Posterior vena cava (tissue), 2 donors: ENCODE results near the gene ENKD1. TPM values are rescaled to one million over a fixed set of nuclear protein-coding genes. Genes with fewer than 3 reads are reported as not detected.

ENCODE experiments used
- DNase-seq: peaks from one replicate; pipeline ENCODE4 v3.0.0-alpha.2; 2020; ENCODE audit warnings: low spot score
- intact Hi-C, 2 donors: fragments of 100-400 bp; cut with DNase I; formaldehyde crosslinking; loops; one replicate each; pipeline versions ENCODE4 v1.14.1 to v1.14.2; 2022 to 2023
- total RNA-seq, 2 donors: library from RNA; stranded (reverse); fragmentation: NEBNext Ultra II Directional; extraction: Animal tissue kit (Norgen Biotek cat#: 25700); gene quantifications; one replicate each; pipeline ENCODE4 v1.2.1, GENCODE V29; 2021
- donor health status: DM: yes; HTN: yes; CAD: no.
- donor health status: DM: yes; HTN: yes; CAD: no.

ENKD1 gene
- total RNA-seq, 2 donors from 2014 or later, result 12.2 to 12.6 TPM

DNA sequence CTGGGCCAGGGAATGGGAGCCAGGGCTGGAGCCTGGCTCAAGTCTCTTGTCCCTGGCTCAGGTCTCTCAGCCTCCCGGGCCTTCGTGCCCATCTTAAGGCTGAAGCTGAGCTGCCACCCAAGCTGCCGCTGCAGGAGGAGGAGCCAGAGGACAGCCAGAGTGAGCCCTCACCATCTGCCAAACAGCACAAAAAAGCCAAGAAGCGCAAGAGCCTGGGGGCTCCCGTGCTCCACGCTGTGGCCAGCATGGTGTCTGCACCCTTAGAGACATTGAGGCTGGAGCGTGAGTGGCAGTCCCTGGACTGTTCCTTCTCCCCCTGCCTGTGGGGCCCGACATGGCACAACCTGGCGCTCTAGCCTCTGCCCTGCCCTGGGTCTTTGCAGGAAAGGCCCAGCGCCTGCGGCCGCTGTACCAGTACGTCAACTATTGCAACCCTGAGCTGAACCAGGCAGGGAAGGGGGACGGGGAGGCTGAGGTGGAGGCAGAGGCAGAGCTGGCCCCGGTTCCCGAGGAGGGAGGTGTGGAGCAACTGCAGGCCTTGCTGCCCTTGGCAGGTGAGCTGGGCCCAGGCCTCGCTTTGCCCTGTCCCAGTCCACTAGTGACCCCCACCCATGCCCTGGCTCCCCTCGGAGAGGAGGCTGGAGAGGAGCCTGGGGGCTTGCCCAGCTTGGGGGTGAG is 1.4 kb upstream of the ENKD1 start:
- intact Hi-C loops, result loop anchor here (5.0 to 10.0 kb wide), 3 partner anchors 103 to 146 kb away; partner anchors contain the start of gene CTCF (in 2 of the 2)
- peak; percentile 94 for DNase-seq

DNA sequence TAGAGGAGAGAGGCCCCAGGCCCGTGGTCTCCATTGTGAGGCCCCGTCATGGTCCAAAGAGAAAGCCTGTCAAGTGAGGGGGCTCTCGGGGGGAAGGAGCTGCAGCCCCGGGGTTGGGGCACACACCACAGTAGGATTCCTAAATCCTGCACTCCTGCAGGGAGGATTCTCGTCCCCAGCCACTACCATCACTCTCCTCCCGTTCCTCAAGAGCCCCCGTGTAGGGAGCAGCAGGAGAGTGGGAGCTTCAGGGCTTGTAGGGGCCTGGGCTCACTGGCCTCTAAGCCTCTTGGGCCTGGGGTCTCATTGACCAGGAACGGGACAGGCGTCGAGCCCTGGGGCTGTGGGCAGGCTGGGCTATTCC is 885 bp upstream of the ENKD1 start:
- intact Hi-C loops, result loop anchor here (5.0 to 10.0 kb wide), 3 partner anchors 103 to 145 kb away; partner anchors contain the start of gene CTCF (in 2 of the 2)
- DNase-seq, result no peak

DNA sequence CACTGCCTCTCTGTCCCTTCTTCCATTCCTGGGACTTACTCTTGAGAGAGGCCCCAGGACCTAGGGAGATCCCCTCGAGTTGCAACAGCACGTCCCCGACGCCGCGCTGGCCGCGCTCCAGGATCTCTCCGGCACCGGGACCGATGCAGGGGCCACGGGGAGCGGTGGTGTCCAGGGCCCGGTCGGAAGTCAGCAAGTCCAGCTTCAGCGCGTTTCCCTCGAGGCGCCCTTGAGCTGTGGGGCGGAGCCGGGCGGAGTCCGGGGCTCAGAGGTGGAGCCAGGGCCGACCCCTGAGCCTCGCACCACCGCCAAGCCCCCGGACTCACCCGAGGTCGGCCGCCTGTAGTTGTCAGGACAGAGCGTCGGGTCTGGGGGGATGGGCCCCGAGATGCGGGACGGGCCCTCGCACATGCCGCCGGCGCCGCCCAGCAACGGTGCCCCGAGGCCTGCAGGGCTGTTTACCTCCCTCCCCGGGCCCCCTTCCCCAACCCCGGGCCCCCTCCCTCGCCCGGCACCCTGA is 458 bp downstream of the ENKD1 start:
- DNase-seq, result no peak
- intact Hi-C loops, result loop anchor here (5.0 to 10.0 kb wide), 3 partner anchors 101 to 144 kb away; partner anchors contain the start of gene CTCF (in 2 of the 2)

DNA sequence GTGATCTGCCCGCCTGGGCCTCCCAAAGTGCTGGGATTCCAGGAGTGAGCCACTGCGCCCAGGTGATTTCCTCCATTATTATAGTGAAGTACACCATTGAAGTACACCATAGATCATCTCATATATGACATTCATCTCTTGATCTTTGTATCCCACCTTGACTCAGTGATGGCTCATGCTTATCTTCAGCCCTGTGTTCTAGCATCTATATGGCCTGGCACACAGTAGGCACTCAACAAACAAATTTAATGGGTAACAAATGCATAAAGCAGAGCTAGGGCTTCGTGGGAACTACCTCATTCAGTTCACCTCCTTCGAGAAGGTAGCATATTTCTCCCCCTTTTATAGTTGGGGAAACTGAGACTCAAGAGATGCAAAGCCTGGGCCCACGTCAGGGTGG is 952 bp downstream of the ENKD1 start:
- intact Hi-C loops, result loop anchor here (5.0 to 10.0 kb wide), 3 partner anchors 101 to 143 kb away; partner anchors contain the start of gene CTCF (in 2 of the 2)
- DNase-seq, result no peak

DNA sequence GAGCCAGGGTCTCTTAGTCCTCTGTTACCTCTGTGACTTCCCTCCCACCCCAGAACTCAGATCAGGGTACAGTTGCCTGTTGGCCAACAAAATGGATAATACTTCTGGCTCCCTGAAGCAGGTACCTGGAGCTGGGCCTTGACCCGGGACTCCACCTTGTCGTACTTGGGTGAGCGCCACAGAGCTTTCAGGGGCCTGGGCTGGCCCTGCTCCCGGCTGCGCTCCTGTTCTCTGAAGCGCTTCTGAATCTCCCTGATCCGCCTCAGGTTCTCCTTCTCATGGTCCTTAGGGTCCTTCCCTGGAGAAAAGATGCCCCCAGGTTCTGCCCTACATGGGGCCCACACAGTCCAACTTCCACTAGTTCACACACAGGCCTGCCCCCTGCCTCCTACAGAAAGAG is 1.7 kb downstream of the ENKD1 start:
- intact Hi-C loops, result loop anchor here (5.0 to 10.0 kb wide), 3 partner anchors 100 to 143 kb away; partner anchors contain the start of gene CTCF (in 2 of the 2)
- no peak for DNase-seq

DNA sequence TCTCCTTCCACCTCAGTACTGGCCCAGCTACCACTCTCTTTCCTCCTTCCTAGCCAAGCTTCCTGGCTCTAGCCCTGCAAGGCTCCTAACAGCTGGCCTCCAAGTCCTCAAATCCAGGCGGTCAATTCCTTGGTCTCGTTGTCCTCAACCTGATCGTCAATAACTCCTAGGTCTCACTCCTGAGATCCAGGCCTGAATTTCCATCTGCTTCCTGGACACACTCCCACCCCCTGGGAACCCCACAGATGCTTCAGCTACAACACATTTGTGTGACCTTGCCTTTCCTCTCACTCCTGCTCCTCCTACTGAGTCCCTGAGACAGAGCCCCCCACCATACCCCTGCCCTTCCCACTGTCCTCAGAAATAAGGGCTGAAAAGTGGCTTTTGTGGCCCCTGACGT is 2.3 kb downstream of the ENKD1 start:
- no peak for DNase-seq
- intact Hi-C loops, result loop anchor here in 1 of 2 donors (10.0 kb wide), 1 partner anchor 99 kb away; the partner anchor contains the start of gene CTCF

DNA sequence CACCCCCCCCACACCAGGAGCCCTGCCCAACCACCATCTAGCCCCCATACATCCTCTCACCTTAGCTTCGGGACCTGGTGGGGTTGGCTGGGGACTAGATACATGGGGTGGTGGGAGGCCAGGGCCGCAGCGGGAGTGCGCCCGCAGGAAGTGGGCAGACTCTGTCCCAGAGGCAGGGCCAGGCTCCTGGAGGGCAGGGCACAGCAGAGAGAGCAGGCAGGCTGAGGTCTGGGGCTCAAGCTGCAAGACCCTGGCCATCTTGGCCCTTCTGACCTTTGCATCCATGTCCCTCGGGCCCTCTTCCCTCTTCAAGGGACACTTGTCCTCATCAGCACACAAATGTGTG is 2.7 kb downstream of the ENKD1 start:
- intact Hi-C loops, result loop anchor here in 1 of 2 donors (10.0 kb wide), 1 partner anchor 99 kb away; the partner anchor contains the start of gene CTCF
- no peak for DNase-seq

DNA sequence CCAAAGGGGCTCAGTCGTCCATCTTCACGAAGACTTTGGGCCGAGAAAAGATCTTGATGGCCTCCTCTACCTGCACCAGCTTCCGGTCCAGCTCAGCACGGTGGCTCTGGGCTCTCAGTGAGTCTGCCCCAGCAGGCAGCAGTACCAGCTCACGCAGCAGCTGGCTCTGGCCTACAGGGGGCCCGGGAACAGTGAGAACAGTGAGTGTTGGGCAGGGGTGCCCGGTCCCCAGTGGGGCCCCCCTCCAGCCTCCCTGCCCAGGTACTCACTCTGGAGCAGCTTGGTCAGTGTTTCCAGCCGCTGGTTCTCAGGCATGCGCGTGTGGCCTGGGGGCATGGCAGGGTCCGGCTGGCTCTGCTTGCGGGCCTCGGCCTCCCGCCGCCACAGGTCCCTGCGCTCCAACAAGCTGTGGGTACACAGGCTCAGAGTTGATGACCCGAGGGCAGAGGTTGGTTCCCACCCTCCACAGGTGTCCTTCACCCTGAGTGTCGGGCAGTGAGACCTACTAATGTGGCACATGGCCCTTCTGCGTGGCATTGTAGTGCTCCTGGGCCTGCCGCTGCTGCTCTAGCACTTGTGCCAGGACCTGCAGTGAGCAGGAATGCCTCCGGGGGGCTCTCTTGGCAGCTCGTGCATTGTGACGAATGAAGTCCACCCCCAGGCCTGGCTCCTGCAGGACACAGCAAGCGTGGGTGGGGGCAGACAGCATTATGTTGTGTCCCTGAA is 3.2 kb downstream of the ENKD1 start:
- intact Hi-C loops, result loop anchor here in 1 of 2 donors (10.0 kb wide), 1 partner anchor 99 kb away; the partner anchor contains the start of gene CTCF
- DNase-seq, result no peak

DNA sequence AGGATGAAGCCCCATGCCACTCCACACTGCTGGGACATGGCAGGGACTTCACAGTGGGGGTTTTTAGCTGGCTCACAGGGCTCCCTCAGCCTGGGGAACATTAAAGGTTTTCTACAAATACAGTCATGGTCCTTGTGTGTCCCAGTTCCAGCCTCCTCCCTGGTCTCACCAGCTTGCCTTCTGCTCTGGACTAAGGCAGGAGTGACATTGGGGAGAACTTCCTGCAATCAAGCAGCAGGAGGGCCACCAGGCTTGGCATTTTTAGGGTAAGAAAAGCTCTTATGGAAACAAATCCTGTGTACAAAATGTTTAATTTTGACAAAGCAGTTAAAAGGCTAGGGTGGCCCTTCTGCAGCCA is 3.9 kb downstream of the ENKD1 start:
- intact Hi-C loops, result loop anchor here in 1 of 2 donors (10.0 kb wide), 1 partner anchor 98 kb away; the partner anchor contains the start of gene CTCF

DNA sequence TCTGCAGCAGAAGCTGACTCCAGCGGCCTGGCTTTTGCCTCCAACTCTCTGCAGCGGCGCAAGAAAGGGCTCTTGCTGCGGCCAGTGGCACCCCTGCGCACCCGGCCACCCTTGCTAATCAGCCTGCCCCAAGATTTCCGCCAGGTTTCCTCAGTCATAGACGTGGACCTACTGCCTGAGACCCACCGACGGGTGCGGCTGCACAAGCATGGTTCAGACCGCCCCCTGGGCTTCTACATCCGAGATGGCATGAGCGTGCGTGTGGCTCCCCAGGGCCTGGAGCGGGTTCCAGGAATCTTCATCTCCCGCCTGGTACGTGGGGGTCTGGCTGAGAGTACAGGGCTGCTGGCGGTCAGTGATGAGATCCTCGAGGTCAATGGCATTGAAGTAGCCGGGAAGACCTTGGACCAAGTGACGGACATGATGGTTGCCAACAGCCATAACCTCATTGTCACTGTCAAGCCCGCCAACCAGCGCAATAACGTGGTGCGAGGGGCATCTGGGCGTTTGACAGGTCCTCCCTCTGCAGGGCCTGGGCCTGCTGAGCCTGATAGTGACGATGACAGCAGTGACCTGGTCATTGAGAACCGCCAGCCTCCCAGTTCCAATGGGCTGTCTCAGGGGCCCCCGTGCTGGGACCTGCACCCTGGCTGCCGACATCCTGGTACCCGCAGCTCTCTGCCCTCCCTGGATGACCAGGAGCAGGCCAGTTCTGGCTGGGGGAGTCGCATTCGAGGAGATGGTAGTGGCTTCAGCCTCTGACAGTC is 4.5 kb downstream of the ENKD1 start:
- DNase-seq, result no peak
- intact Hi-C loops, result loop anchor here in 1 of 2 donors (10.0 kb wide), 1 partner anchor 97 kb away; the partner anchor contains the start of gene CTCF

More for the DNA sequence above, 3.9 kb downstream of the ENKD1 start:
- no peak for DNase-seq

DNA sequence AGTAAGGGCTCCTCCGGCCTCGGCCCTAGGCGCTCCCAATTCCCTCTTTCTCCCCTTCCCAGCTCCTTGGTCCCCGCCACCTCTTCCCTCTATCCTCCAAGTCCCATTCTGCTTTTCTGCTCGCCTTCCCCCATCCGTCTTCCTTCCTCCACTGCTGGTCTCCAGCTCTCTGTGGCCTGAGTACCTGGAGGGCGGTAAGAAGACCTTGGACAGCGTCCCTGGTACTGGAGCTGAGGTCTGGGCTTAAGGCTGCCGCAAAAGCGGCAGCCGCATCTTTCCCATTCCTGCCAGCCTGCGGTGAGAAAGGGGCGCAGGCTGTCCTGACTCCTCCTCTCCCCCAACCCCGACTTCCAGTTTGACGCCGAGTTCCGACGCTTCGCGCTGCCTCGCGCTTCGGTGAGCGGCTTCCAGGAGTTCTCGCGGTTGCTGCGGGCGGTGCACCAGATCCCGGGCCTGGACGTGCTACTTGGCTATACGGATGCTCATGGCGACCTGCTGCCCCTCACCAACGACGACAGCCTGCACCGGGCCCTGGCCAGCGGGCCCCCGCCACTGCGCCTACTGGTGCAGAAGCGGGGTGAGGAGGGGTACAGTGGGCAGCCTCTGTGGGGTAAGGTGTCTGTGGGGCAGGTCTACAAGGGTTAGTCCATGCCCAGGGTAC is 5.3 kb downstream of the ENKD1 start:
- no peak for DNase-seq
- intact Hi-C loops, result loop anchor here in 1 of 2 donors (10.0 kb wide), 1 partner anchor 96 kb away; the partner anchor contains the start of gene CTCF

DNA sequence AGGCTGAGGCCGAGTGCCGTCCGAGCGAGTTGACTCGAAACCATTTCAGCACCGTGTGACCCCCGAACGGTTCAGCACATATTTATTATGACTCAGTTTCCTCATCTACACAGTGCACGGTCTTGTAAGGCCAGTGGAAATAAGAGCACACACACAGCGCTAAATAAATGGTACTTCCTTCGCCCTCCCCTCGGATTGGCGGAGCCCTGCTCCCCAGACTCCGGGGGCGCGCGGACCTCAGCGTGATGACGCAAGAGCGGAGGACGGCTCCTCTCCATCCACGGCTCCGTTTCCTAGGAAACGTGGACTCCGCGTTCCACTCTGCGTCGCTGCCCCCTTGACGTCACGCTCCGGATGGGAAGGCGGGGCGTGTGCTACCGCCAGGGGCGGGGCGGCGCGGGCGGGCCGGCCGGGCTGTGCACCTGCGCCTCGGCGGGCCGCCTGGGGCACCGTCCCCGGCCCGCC is 6.0 kb downstream of the ENKD1 start, which contains the start of gene PARD6A:
Gene PARD6A (plus strand): TSS at position 397 of the 465 bp plus-strand sequence. CDS start 79 bp downstream, outside the sequence.
- intact Hi-C loops, result loop anchor here in 1 of 2 donors (10.0 kb wide), 1 partner anchor 96 kb away; the partner anchor contains the start of gene CTCF
- peak; percentile 99 for DNase-seq

DNA sequence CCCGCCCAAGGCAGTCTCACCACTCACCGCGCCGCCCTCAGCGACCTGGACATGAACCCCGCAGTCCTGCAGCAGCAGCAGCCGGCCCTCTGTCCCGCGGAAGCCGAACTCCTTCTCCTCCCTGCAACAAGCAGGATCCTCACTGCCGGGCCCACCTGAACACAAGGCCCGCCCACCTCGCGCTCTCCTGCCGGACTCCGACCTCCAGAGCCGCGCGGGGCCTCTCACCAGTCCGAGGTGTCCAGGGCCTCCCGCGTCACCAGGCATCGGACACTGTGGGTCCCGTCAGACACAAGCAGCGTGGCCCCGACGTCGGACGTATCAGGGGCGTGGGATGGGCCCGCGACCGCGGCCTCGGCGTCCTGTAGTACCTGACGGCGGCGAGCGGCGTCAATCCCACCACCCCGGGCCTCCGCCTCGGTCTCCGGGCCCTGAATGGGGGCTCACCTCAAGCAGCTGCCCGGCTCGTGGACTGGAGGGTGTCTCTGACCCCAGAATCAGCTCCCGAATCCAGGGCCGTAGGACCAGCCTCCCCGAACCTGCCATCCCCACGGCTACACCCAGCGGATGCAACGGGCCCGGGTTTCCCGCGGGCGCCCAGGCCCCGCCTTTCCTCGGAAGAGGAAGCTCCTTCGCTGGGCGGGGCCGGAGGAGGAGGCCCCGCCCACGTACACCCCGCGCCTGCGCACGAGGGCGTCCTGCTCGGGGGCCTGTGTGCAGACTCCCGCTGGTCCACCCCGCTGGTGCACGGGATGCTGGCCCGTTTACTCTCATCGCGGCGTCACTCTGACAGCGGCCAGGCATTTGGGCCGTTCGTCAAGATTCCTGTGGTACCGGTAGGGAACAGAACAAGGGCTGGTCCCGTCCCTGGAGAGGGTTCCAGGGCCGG is 6.6 kb downstream of the ENKD1 start, which contains the start of gene ACD:
Gene ACD (minus strand): TSS at position 586 of the 889 bp plus-strand sequence. CDS start 40 bp downstream, at position 546.
- intact Hi-C loops, result loop anchor here in 1 of 2 donors (10.0 kb wide), 1 partner anchor 95 kb away; the partner anchor contains the start of gene CTCF
- DNase-seq, result peak; percentile 97

DNA sequence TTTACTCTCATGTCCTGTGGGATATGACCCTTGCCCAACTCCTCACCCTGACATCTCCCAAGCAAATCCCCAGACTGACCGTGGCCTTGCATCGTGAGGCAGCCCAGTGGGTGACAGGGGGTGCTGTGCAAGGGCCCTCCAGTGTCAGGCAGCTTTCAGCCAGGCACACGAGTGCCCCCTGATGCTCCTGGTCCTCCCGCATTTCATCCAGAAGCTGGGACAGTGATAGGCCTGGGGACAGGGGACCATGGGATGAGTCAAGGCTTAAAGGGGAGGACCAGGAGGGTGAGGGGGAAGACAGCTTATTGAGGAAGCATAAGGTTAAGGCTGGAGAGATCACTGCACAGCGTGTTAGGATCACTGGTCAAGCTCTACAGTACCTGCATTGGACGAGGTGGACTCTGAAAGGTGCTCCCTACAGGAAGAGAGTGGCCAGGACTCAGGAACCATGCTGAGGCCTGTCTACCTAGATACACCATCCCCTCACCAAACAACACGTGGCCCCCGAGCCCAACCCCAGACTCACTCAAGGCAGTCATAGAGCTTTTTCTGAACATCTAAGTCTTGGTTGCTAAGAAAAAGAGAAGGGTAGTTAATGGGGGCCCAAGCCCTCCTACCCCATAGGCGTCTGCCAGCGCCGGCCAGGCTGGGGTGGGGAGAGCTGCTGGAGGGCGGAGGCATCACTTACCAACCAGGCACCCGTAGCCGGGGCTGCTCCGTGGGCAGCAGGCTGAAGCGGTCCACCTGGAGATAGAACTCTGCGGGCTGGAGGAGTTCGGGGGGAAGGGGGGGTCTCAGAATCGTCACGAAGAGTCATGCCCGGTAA is 7.5 kb downstream of the ENKD1 start:
- DNase-seq, result no peak
- intact Hi-C loops, result no loop called here

DNA sequence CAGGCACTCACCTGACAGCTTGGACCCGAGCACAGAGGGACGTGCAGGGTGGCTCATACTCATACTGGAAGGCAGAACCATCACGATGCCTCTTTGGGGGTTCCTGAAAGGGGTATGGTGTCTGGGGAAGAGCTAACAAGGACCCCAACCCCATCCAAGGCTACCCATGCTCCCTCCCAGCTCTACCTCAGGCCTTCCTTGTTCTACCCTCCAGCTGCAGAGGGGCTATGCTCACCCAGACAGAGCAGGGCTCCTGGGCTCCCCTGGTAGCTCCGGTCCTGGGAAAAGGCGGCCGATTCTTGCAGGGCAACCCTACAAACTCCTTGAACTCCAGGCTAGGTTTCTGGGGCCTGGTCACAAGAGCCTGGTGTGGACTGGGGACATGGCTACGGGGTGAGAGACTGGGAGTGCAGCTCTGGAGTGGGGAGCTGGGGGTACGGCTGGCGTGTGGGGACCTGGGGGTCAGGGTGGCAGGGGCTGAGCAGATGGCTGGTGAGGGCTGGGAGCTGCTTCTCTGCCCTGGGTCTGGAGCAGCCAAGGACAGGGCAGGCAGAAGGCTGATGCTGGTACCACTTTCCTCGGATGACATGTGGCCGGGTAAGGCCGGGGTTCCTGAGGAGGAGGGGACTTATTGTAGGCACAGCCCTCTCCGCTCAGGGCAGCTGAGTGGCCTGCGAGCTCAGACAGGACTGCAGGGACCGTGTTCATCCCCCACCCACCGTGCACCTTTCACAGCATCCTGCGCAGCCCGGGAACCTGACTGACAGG is 8.6 kb downstream of the ENKD1 start:
- DNase-seq, result no peak
- intact Hi-C loops, result no loop called here
